Embryonic facial prominence (tissue), 1 donor: ENCODE data around the gene PLVAP.

Experiments
- DNase-seq: peaks from one replicate; pipeline ENCODE4 v3.0.0-alpha.2; 2016; ENCODE audit errors: extremely low spot score

PLVAP gene

GRCh38 chr19:17303167-17303939 lies 73.8 kb downstream of the PLVAP start, which contains the start of gene ABHD8:
Gene ABHD8, minus strand, starts transcription at chr19:17303425. Its CDS starts 1,809 bp downstream, at chr19:17301616.
- DNase-seq: peak; percentile 86

GRCh38 chr19:17302391-17303166 lies 74.6 kb downstream of the PLVAP start:
- DNase-seq: no peak
